Vagina (tissue), 2 donors: ENCODE data around the gene LDB2. TPM values are rescaled to one million over a fixed set of nuclear protein-coding genes. Genes with fewer than 3 reads are reported as not detected.

Experiments
- DNase-seq, 2 donors: peaks; one replicate each; pipeline ENCODE4 v3.0.0-alpha.2; 2017; ENCODE audit errors: extremely low spot score in 2 of 2
- H3K27ac ChIP-seq: fragments of 200-600 bp; sonication (generic); one replicate; pipeline ENCODE4 v1.5.1; 2019
- H3K27me3 ChIP-seq: fragments of 200-600 bp; sonication (generic); one replicate; pipeline ENCODE4 v1.5.1; 2019
- H3K36me3 ChIP-seq, 2 donors: fragments of 200-600 bp; sonication (generic); one replicate each; pipeline ENCODE4 v1.5.1; 2017 to 2019
- H3K4me1 ChIP-seq: fragments of 200-600 bp; sonication (generic); one replicate; pipeline ENCODE4 v1.5.1; 2019
- H3K4me3 ChIP-seq, 2 donors: fragments of 200-600 bp; sonication (generic); 1 replicate in 1 of 2; 2 replicates in 1 of 2; pipeline ENCODE4 v1.5.1; 2016 to 2019
- H3K9me3 ChIP-seq: fragments of 200-600 bp; sonication (generic); one replicate; pipeline ENCODE4 v1.5.1; 2019
- POLR2A ChIP-seq, 2 donors: fragments of 450-650 bp; IDR thresholded peaks; one replicate each; pipeline ENCODE4 v1.6.1; 2017; ENCODE audit warnings: antibody characterized with exemption in 2 of 2, mild to moderate bottlenecking in 2 of 2, moderate library complexity in 2 of 2
- POLR2AphosphoS5 ChIP-seq, 2 donors: sonication (generic); formaldehyde crosslinking; IDR thresholded peaks; one replicate each; pipeline ENCODE4 v1.9.0; 2017; ENCODE audit warnings: antibody characterized with exemption in 2 of 2, mild to moderate bottlenecking in 2 of 2, low read depth in 1 of 2; ENCODE audit not compliant: insufficient read depth in 1 of 2
- intact Hi-C: fragments of 100-400 bp; cut with DNase I; formaldehyde crosslinking; loops from one replicate; pipeline ENCODE4 v1.15.1; 2023
- total RNA-seq: library from RNA; depleted of rRNA; stranded (reverse); fragments of >200 nt; gene quantifications from one replicate; pipeline ENCODE4 v1.2.3, GENCODE V29; 2016
- TF ChIP-seq, protein P1 (sequence below), 3 experiments: fragments of 450-650 bp in 2 of 3; fragments of 200-600 bp in 1 of 3; sonication (generic) in 1 of 3; IDR thresholded peaks; one replicate each; pipeline ENCODE4 v1.5.1; 2017 to 2019; ENCODE audit warnings: antibody characterized with exemption in 3 of 3, mild to moderate bottlenecking in 2 of 3, moderate library complexity in 2 of 3

The LDB2 gene
- total RNA-seq, 1 donor from 2014 or later: 70.0 TPM

DNA sequence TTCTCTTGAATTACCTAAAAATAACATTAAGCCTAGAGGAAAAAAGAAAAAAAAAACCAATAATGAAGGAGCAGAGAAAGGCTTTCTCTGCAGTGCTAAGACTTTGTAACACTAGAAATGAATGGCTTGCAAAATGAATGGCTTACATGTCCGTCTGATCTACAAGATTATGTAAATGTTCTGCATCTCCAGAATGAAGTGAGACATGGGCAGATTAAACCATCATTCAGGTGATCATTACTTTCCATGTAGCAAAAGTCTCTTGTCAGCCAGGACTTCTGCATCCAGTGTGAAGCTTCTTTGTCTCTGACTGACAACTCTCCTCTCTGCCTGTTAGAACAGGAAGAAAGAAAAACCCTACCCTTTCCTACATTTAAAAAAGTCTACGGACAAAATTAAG is 304.3 kb downstream of the LDB2 start:
- Histone ChIP-seq H3K4me1 (peaks cover under 1% of the 10 kb centered on the region), H3K27me3 (no peaks in the 10 kb centered on the region), H3K36me3 (no peaks in the 10 kb centered on the region), H3K9me3 (no peaks in the 10 kb centered on the region), H3K4me3 (no peak overlapping the region), H3K27ac (no peak overlapping the region)
- no peak for DNase-seq
- intact Hi-C loops: no loop called here
- TF ChIP-seq, protein P1, sequence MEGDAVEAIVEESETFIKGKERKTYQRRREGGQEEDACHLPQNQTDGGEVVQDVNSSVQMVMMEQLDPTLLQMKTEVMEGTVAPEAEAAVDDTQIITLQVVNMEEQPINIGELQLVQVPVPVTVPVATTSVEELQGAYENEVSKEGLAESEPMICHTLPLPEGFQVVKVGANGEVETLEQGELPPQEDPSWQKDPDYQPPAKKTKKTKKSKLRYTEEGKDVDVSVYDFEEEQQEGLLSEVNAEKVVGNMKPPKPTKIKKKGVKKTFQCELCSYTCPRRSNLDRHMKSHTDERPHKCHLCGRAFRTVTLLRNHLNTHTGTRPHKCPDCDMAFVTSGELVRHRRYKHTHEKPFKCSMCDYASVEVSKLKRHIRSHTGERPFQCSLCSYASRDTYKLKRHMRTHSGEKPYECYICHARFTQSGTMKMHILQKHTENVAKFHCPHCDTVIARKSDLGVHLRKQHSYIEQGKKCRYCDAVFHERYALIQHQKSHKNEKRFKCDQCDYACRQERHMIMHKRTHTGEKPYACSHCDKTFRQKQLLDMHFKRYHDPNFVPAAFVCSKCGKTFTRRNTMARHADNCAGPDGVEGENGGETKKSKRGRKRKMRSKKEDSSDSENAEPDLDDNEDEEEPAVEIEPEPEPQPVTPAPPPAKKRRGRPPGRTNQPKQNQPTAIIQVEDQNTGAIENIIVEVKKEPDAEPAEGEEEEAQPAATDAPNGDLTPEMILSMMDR (IDR thresholded peaks at IDR 0.05): no peak
- TF ChIP-seq POLR2AphosphoS5 (IDR thresholded peaks at IDR 0.05; ENCODE audit: insufficient read depth in 1 of 2, low read depth in 1 of 2): no peak
- TF ChIP-seq POLR2A (IDR thresholded peaks at IDR 0.05): no peak

DNA sequence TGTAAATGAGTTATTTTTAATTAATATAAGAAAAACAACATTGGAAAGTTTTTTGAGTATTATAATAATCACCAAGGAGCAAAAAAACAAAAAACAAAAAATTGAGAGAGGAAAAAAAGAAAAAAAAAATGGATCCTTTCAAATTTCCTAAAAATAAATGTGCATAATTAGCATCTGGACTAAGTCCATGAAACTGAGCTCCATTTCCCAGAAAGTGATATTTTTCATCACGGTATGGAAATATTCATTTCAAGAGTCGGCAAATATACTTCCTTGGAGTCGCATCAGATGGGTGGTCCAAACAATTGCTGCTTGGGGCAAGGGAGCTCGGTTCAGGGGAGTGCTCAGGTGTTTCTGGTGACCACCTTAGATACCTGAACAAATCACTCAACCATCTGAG is 305.1 kb downstream of the LDB2 start:
- DNase-seq: no peak

DNA sequence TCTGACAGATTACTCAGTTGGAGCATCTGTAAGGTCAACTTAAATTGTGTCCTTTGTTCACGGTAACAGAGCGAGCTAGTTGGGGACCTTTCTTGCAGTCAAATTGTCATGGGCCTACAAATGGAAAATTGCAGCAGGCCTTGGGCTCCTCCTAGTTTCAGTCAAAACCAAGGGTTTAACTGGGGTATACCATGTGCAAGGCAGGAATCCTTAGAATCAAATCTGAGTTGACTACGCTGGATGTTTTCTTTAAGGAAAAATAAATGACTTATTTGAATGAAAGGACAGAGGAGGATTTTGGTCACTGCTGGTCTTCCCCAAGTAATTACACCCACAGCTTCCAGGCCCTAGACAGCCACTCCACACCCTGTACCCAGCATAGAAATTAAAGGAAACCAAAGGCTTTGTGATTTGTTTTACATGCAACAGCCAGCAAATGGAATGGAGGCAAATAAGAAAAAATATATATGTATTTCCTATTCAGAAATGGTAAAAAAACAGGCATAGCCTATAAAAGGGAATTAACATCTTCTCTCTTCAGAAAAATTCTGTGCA is 307.1 kb downstream of the LDB2 start:
- DNase-seq: no peak
- H3K4me1 ChIP-seq: peaks cover 4% of the 10 kb centered on the region
- H3K36me3 ChIP-seq: no peaks in the 10 kb centered on the region
- intact Hi-C loops: no loop called here
- H3K27me3 ChIP-seq: no peaks in the 10 kb centered on the region
- no peak for TF ChIP-seq POLR2A (IDR thresholded peaks at IDR 0.05)
- TF ChIP-seq, protein P1 (IDR thresholded peaks at IDR 0.05): no peak
- TF ChIP-seq POLR2AphosphoS5 (IDR thresholded peaks at IDR 0.05; ENCODE audit: insufficient read depth in 1 of 2, low read depth in 1 of 2): no peak
- no peaks in the 10 kb centered on the region for H3K9me3 ChIP-seq
- no peak overlapping the region for H3K4me3 ChIP-seq
- no peak overlapping the region for H3K27ac ChIP-seq

More for the DNA sequence above, 305.1 kb downstream of the LDB2 start:
- TF ChIP-seq POLR2AphosphoS5 (IDR thresholded peaks at IDR 0.05; ENCODE audit: insufficient read depth in 1 of 2, low read depth in 1 of 2) (no peak), POLR2A (IDR thresholded peaks at IDR 0.05) (no peak)
- TF ChIP-seq, protein P1 (IDR thresholded peaks at IDR 0.05): no peak
- Histone ChIP-seq H3K4me1 (peaks cover 4% of the 10 kb centered on the region), H3K9me3 (no peaks in the 10 kb centered on the region), H3K27me3 (no peaks in the 10 kb centered on the region), H3K4me3 (no peak overlapping the region), H3K27ac (no peak overlapping the region), H3K36me3 (no peaks in the 10 kb centered on the region)
- intact Hi-C loops: no loop called here

DNA sequence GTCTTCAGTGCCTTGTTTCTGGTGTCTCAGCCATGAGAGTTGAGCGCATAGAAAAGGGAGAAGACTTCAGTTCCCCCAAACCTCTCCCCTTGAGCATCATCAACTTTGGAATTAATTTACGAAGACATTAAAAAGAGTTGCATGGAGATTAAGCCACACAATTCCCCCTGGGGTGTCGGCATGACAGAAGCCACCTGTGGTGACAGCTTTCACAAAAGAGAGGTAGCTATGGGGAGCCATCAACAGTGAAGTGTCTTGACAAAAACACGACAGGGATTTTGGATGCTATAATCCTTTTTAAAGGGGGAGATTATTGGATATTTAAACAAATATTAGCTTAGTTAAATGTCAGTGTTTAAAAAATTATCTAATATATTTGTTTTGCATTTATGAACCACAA is 307.6 kb downstream of the LDB2 start:
- Histone ChIP-seq H3K36me3 (no peaks in the 10 kb centered on the region), H3K9me3 (no peaks in the 10 kb centered on the region), H3K27ac (no peak overlapping the region), H3K4me1 (peaks cover 4% of the 10 kb centered on the region), H3K4me3 (no peak overlapping the region), H3K27me3 (no peaks in the 10 kb centered on the region)
- DNase-seq: no peak
- intact Hi-C loops: no loop called here
- no peak for TF ChIP-seq POLR2AphosphoS5 (IDR thresholded peaks at IDR 0.05; ENCODE audit: insufficient read depth in 1 of 2, low read depth in 1 of 2)
- TF ChIP-seq POLR2A (IDR thresholded peaks at IDR 0.05): no peak
- TF ChIP-seq, protein P1 (IDR thresholded peaks at IDR 0.05): no peak

DNA sequence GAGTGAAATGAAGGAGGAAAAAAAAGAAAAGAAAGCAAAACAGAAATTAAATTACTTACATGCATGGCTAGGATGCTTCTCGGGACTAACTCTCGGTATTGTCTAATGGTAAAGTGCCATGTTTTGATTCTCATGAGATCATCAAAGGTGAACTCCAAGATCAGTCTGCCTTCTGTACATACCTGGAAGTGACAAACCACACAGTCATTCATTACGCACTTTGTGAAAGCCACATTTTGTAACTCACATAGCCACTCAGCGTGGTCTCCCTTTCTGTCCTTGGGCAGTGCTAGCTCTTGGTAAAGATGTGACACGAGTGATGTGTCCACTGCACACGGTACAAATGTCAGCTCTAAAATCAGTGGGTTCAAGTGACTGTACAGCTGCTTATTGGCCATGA is 309.8 kb downstream of the LDB2 start:
- peaks cover 4% of the 10 kb centered on the region for H3K4me1 ChIP-seq
- H3K27me3 ChIP-seq: no peaks in the 10 kb centered on the region
- H3K36me3 ChIP-seq: no peaks in the 10 kb centered on the region
- H3K4me3 ChIP-seq: no peak overlapping the region
- no peak for TF ChIP-seq POLR2A (IDR thresholded peaks at IDR 0.05)
- TF ChIP-seq POLR2AphosphoS5 (IDR thresholded peaks at IDR 0.05; ENCODE audit: insufficient read depth in 1 of 2, low read depth in 1 of 2): no peak
- TF ChIP-seq, protein P1 (IDR thresholded peaks at IDR 0.05): no peak
- DNase-seq: no peak
- H3K9me3 ChIP-seq: no peaks in the 10 kb centered on the region
- H3K27ac ChIP-seq: no peak overlapping the region
- intact Hi-C loops: no loop called here
